A549 (cell line): Measurements from ENCODE around the gene KRTAP10-7. TPM values are rescaled to one million over a fixed set of nuclear protein-coding genes. Genes with fewer than 3 reads are reported as not detected.
"Not testable (repeated sequence)": the region's sequence is repeated elsewhere in the genome, so short reads cannot be mapped to it uniquely, and the experiment has no call there.

Experiments
- ATAC-seq, 2 experiments: fragments of 200-7000 bp in 1 of 2; fragments of >200 bp in 1 of 2; cut with Nextera tagmentation in 1 of 2; cut with Tn5 transposase in 1 of 2; 3 replicates each; pipeline versions ENCODE4 v1.8.0 to v1.9.1; 2018 to 2020; ENCODE audit warnings: mild to moderate bottlenecking in 1 of 2, moderate library complexity in 1 of 2
- CTCF ChIA-PET: fragments of 300-600 bp; sonication (Branson Sonifier 250); formaldehyde crosslinking; extraction: SDS; loops from one replicate; lab custom pipeline; 2021; ENCODE audit warnings: antibody characterized with exemption, inconsistent platforms; lab: Yijun Ruan, JAX
- POLR2A ChIA-PET: fragments of 350-600 bp; formaldehyde crosslinking; extraction: SDS; loops from one replicate; lab custom pipeline; 2021; ENCODE audit warnings: antibody characterized with exemption, inconsistent platforms; lab: Yijun Ruan, JAX
- DNase-seq, 2 experiments: peaks; one replicate each; pipeline versions ENCODE4 v3.0.0 to v3.0.0-alpha.2; 2011 to 2016; ENCODE audit warnings: low read depth in 1 of 2, low spot score in 1 of 2
- FAIRE-seq: peaks from 2 replicates; lab custom pipeline; 2011; peaks lifted over from hg19 to GRCh38; lab: Jason Lieb, UNC
- H3K27ac ChIP-seq, 2 experiments: fragments of >200 bp; sonication (Bioruptor Twin); formaldehyde crosslinking; 3 replicates each; pipeline ENCODE4 v1.5.1; 2016 to 2017
- H3K4me1 ChIP-seq: fragments of >200 bp; sonication (Bioruptor Twin); formaldehyde crosslinking; 3 replicates; pipeline ENCODE4 v1.6.1; 2016
- H3K4me2 ChIP-seq: fragments of >200 bp; sonication (Bioruptor Twin); formaldehyde crosslinking; 3 replicates; pipeline ENCODE4 v1.6.1; 2016
- H3K4me3 ChIP-seq: fragments of >200 bp; sonication (Bioruptor Twin); formaldehyde crosslinking; 3 replicates; pipeline ENCODE4 v1.5.1; 2016
- H3K9me3 ChIP-seq: fragments of >200 bp; sonication (Bioruptor Twin); formaldehyde crosslinking; 3 replicates; pipeline ENCODE4 v1.6.1; 2016
- CHD4 ChIP-seq: fragments of 200-600 bp; sonication (generic); IDR thresholded peaks from 2 replicates; pipeline ENCODE4 v1.6.1; 2016; ENCODE audit warnings: antibody characterized with exemption, mild to moderate bottlenecking, borderline replicate concordance
- CTCF ChIP-seq: fragments of >200 bp; sonication (Bioruptor Twin); formaldehyde crosslinking; IDR thresholded peaks from 3 replicates; pipeline ENCODE4 v1.5.1; 2016
- E2F6 ChIP-seq: IDR thresholded peaks from 2 replicates; pipeline ENCODE4 v1.6.1; 2012; ENCODE audit warnings: low read depth, borderline replicate concordance
- EHMT2 ChIP-seq: fragments of 200-600 bp; sonication (generic); IDR thresholded peaks from 2 replicates; pipeline ENCODE4 v1.6.1; 2016; ENCODE audit warnings: antibody characterized with exemption, low read depth, mild to moderate bottlenecking, moderate library complexity
- ELK1 ChIP-seq: fragments of 150-350 bp; IDR thresholded peaks from 2 replicates; pipeline ENCODE4 v1.6.1; 2014; ENCODE audit warnings: low read depth, mild to moderate bottlenecking, low read length
- ESRRA ChIP-seq: fragments of 150-350 bp; IDR thresholded peaks from 2 replicates; pipeline ENCODE4 v1.6.1; 2014; ENCODE audit warnings: mild to moderate bottlenecking, low read length, borderline replicate concordance
- FOSB ChIP-seq: fragments of 250-450 bp; sonication (Bioruptor Pico); IDR thresholded peaks from 2 replicates; pipeline ENCODE4 v1.5.0; 2020; ENCODE audit warnings: mild to moderate bottlenecking, moderate library complexity
- FOXS1 ChIP-seq: fragments of 250-450 bp; sonication (Bioruptor Pico); IDR thresholded peaks from 2 replicates; pipeline ENCODE4 v1.5.0; 2020; ENCODE audit warnings: mild to moderate bottlenecking, moderate library complexity
- GATA3 ChIP-seq: IDR thresholded peaks from 2 replicates; pipeline ENCODE4 v1.6.1; 2012; ENCODE audit warnings: borderline replicate concordance
- HES2 ChIP-seq: fragments of >200 bp; sonication (Bioruptor Twin); formaldehyde crosslinking; IDR thresholded peaks from 2 replicates; pipeline ENCODE4 v1.6.1; 2016
- HOXA7 ChIP-seq: fragments of 250-450 bp; sonication (Bioruptor Pico); IDR thresholded peaks from 2 replicates; pipeline ENCODE4 v1.5.0; 2020; ENCODE audit warnings: mild to moderate bottlenecking, moderate library complexity
- NPAS2 ChIP-seq: fragments of 250-450 bp; sonication (Bioruptor Pico); IDR thresholded peaks from 2 replicates; pipeline ENCODE4 v1.8.0; 2022; ENCODE audit warnings: mild to moderate bottlenecking, moderate library complexity, borderline replicate concordance
- NR3C1 ChIP-seq: fragments of >200 bp; sonication (Bioruptor Twin); formaldehyde crosslinking; IDR thresholded peaks from 3 replicates; pipeline ENCODE4 v1.6.1; 2017
- RAD21 ChIP-seq, 2 experiments: fragments of >200 bp in 1 of 2; sonication (Bioruptor Twin) in 1 of 2; formaldehyde crosslinking in 1 of 2; IDR thresholded peaks in 1 of 2; conservative IDR thresholded peaks in 1 of 2; 2 replicates in 1 of 2; 3 replicates in 1 of 2; pipeline ENCODE4 v1.6.1; 2012 to 2018; ENCODE audit warnings: inconsistent platforms in 1 of 2
- RARB ChIP-seq: fragments of 250-450 bp; sonication (Bioruptor Pico); IDR thresholded peaks from 2 replicates; pipeline ENCODE4 v1.8.0; 2021; ENCODE audit warnings: mild to moderate bottlenecking, moderate library complexity
- TFCP2L1 ChIP-seq: fragments of 250-450 bp; sonication (Bioruptor Pico); IDR thresholded peaks from 2 replicates; pipeline ENCODE4 v1.5.0; 2021; ENCODE audit warnings: mild to moderate bottlenecking
- USF2 ChIP-seq: fragments of 450-650 bp; IDR thresholded peaks from 2 replicates; pipeline ENCODE4 v1.6.1; 2014; ENCODE audit warnings: antibody characterized with exemption
- ZSCAN20 ChIP-seq: fragments of 250-450 bp; sonication (Bioruptor Pico); IDR thresholded peaks from 2 replicates; pipeline ENCODE4 v1.8.0; 2022; ENCODE audit warnings: mild to moderate bottlenecking, moderate library complexity
- WGBS: methylation state at CpG from one replicate; pipeline ENCODE4 v1.1.6; 2017; ENCODE audit errors: missing lambda C conversion rate; 5-methylcytosine and 5-hydroxymethylcytosine counted together
- polyA plus RNA-seq, 4 experiments: library from polyadenylated mRNA; depleted of rRNA in 3 of 4; stranded (reverse); fragments of >200 nt; fragmentation: RNase III in 1 of 4; extraction: RNeasy Plus Mini Kit Qiagen cat#74134 plus additional on column Dnase treatment in 1 of 4; gene quantifications; 2 replicates in 3 of 4; 3 replicates in 1 of 4; pipeline ENCODE4 v1.2.3, GENCODE V29; 2011 to 2017

KRTAP10-7 gene
- polyA plus RNA-seq, 2 of the 4 experiments (the other 2 are of a cell fraction), result not detected

- ATAC-seq, result no peak
- 0% methylated on average over 1 of the region's 1 CpG for WGBS
- POLR2A ChIA-PET, result interaction anchor here (0.6 kb wide), 1 partner anchor 133 kb away, joined by 3 read pairs; no protein-coding TSS in a partner anchor
Measured at GRCh38 chr21:44632067-44632466, 31.7 kb downstream of the KRTAP10-7 start.

GRCh38 chr21:44636209-44637017 lies 36.0 kb downstream of the KRTAP10-7 start:
- 47% methylated on average over 9 of the region's 15 CpGs for WGBS
- Histone ChIP-seq H3K4me2 (no peak overlapping the region), H3K27ac (no peak overlapping the region), H3K4me3 (no peak overlapping the region), H3K9me3 (peaks cover 9% of the 10 kb centered on the region; the same call in 2 of the 3 replicates), H3K4me1 (no peaks in the 10 kb centered on the region)
- no peak for DNase-seq
- FAIRE-seq, result no peak
- POLR2A ChIA-PET, result no interaction called here
- no peak for TF ChIP-seq NPAS2 (CRISPR knock-in tag)
- TF ChIP-seq RARB (CRISPR knock-in tag), result no peak
- CTCF ChIA-PET, result interaction anchor here (1.2 kb wide), 1 partner anchor 15 kb away, joined by 3 read pairs; no protein-coding TSS in a partner anchor
- no peak for ATAC-seq

More at GRCh38 chr21:44632067-44632466, 31.7 kb downstream of the KRTAP10-7 start:
- Histone ChIP-seq H3K4me1 (no peaks in the 10 kb centered on the region), H3K27ac (no peak overlapping the region), H3K4me2 (no peak overlapping the region), H3K4me3 (no peak overlapping the region), H3K9me3 (peaks cover 6% of the 10 kb centered on the region; the same call in 2 of the 3 replicates)
- FAIRE-seq, result no peak
- TF ChIP-seq NR3C1 (no peak), USF2 (no peak), GATA3 (no peak), ESRRA (no peak), HES2 (no peak), RAD21 (conservative IDR thresholded peaks at IDR 0.05 in 1 of 2, IDR thresholded peaks at IDR 0.05 in 1 of 2) (no peak), CHD4 (no peak), FOXS1 (CRISPR knock-in tag) (no peak), ELK1 (no peak), E2F6 (no peak), HOXA7 (CRISPR knock-in tag) (no peak), ZSCAN20 (CRISPR knock-in tag) (no peak)
- CTCF ChIA-PET, result no interaction called here
- no peak for DNase-seq

- Histone ChIP-seq H3K27ac (no peak within 1 kb of the TSS), H3K4me3 (no peak within 1 kb of the TSS), H3K4me2 (no peak within 1 kb of the TSS), H3K4me1 (no peaks in the 10 kb centered on the region), H3K9me3 (peaks cover 3% of the 10 kb centered on the region; the same call in 2 of the 3 replicates)
- POLR2A ChIA-PET, result no interaction called here
- CTCF ChIA-PET, result interaction anchor here (1.2 kb wide), 1 partner anchor 16 kb away, joined by 3 read pairs; no protein-coding TSS in a partner anchor
- WGBS, result 52% methylated on average over 11 of the region's 21 CpGs
- FAIRE-seq (no peak), ATAC-seq (no peak; a peak in 1 of 6 replicates), DNase-seq (no peak)
- TF ChIP-seq EHMT2, result no peak
- no peak for TF ChIP-seq TFCP2L1
- no peak for TF ChIP-seq FOSB (CRISPR knock-in tag)
- TF ChIP-seq CTCF, result no peak
Measured at GRCh38 chr21:44637018-44637850, 36.8 kb downstream of the KRTAP10-7 start, which contains the start of gene KRTAP10-10. TSS of gene KRTAP10-10 (plus strand) at chr21:44637356. CDS start at chr21:44637418, 62 bp downstream.

- POLR2A ChIA-PET, DNase-seq, CTCF ChIA-PET, H3K9me3 ChIP-seq, H3K4me2 ChIP-seq, H3K27ac ChIP-seq, FAIRE-seq, H3K4me1 ChIP-seq, H3K4me3 ChIP-seq: not testable (repeated sequence)
- ATAC-seq, result 0 out of 6 replicates have a peak, but pooled peaks of 1 of the 2 experiments have one; percentile 13
- 73% methylated on average over 3 of the region's 12 CpGs for WGBS
Measured at GRCh38 chr21:44637851-44638348, 37.5 kb downstream of the KRTAP10-7 start.
